Testis (tissue), 3 donors: ENCODE measurements around the gene CDON. TPM values are rescaled to one million over a fixed set of nuclear protein-coding genes. Genes with fewer than 3 reads are reported as not detected.

Experiments used
- DNase-seq: peaks from one replicate; pipeline ENCODE4 v3.0.0-alpha.2; 2019
- H3K27ac ChIP-seq, 2 donors: fragments of 200-600 bp; sonication (generic); one replicate each; pipeline ENCODE4 v1.5.1; 2019
- H3K27me3 ChIP-seq: fragments of 200-600 bp; sonication (generic); one replicate; pipeline ENCODE4 v1.5.1; 2019
- H3K36me3 ChIP-seq: fragments of 200-600 bp; sonication (generic); one replicate; pipeline ENCODE4 v1.5.1; 2017; ENCODE audit warnings: low read depth; ENCODE audit errors: missing control alignments
- H3K4me1 ChIP-seq: fragments of 200-600 bp; sonication (generic); one replicate; pipeline ENCODE4 v1.5.1; 2019
- H3K4me3 ChIP-seq, 2 donors: fragments of 200-600 bp; sonication (generic); one replicate each; pipeline ENCODE4 v1.5.1; 2017 to 2019
- H3K9me3 ChIP-seq: fragments of 200-600 bp; sonication (generic); one replicate; pipeline ENCODE4 v1.5.1; 2017
- CTCF ChIP-seq, 3 experiments: fragments of 450-650 bp in 2 of 3; fragments of 200-600 bp in 1 of 3; sonication (generic) in 1 of 3; IDR thresholded peaks; one replicate each; pipeline ENCODE4 v1.5.1; 2016 to 2019; ENCODE audit warnings: antibody characterized with exemption in 3 of 3, mild to moderate bottlenecking in 2 of 3, moderate library complexity in 1 of 3
- POLR2A ChIP-seq: fragments of 450-650 bp; IDR thresholded peaks from one replicate; pipeline ENCODE4 v1.6.1; 2017; ENCODE audit warnings: antibody characterized with exemption, mild to moderate bottlenecking, moderate library complexity
- WGBS, 2 donors: methylation state at CpG; one replicate each; pipeline ENCODE4 v1.1.5; 2018; 5-methylcytosine and 5-hydroxymethylcytosine counted together
- intact Hi-C: fragments of 100-400 bp; cut with DNase I; formaldehyde crosslinking; loops from one replicate; pipeline ENCODE4 v1.15.1; 2023; ENCODE audit warnings: low total_unique reads
- polyA plus RNA-seq: library from polyadenylated mRNA; stranded (reverse); fragments of 350-450 nt; fragmentation: Illumina TruSeq; extraction: RNeasy Lipid Tissue Mini Kit (QIAGEN cat#74804); gene quantifications from one replicate; pipeline ENCODE4 v1.2.3, GENCODE V29; 2014; ENCODE audit warnings: low read depth, low replicate concordance; ENCODE audit not compliant: insufficient read depth
- total RNA-seq, 2 donors: library from RNA; depleted of rRNA; stranded (reverse); fragments of >200 nt; gene quantifications; one replicate each; pipeline ENCODE4 v1.2.3, GENCODE V29; 2016

CDON gene
- total and polyA plus RNA-seq, 3 donors from 2014 or later = 20.6 to 27.7 (median 23.9) TPM

- H3K27me3 ChIP-seq = no peaks in the 10 kb centered on the region
- no peak overlapping the region for H3K4me3 ChIP-seq
- H3K9me3 ChIP-seq = no peaks in the 10 kb centered on the region
- H3K27ac ChIP-seq = no peak overlapping the region
- H3K4me1 ChIP-seq = peaks cover 5% of the 10 kb centered on the region
- no peaks in the 10 kb centered on the region for H3K36me3 ChIP-seq
- WGBS, 2 donors = 87% methylated on average over 20 of the region's 20 CpGs
- no peak for DNase-seq
- intact Hi-C loops = no loop called here
- no peak for TF ChIP-seq POLR2A
- TF ChIP-seq CTCF (IDR thresholded peaks at IDR 0.05) = no peak
Observed at GRCh38 chr11:125953401-125953935, 109.2 kb downstream of the CDON start.

- H3K27ac ChIP-seq = no peak overlapping the region
Observed at GRCh38 chr11:125952973-125953372, 109.7 kb downstream of the CDON start.

GRCh38 chr11:125952559-125952958 is 110.1 kb downstream of the CDON start:
- H3K9me3 ChIP-seq = no peaks in the 10 kb centered on the region
- intact Hi-C loops = no loop called here
- H3K27me3 ChIP-seq = no peaks in the 10 kb centered on the region
- peaks cover 5% of the 10 kb centered on the region for H3K4me1 ChIP-seq
- no peak overlapping the region for H3K27ac ChIP-seq
- no peak overlapping the region for H3K4me3 ChIP-seq
- no peak for DNase-seq
- WGBS, 2 donors = 68 to 73% methylated on average over 2 of the region's 2 CpGs
- H3K36me3 ChIP-seq = no peaks in the 10 kb centered on the region
- TF ChIP-seq CTCF (IDR thresholded peaks at IDR 0.05) (no peak), POLR2A (no peak)

More at GRCh38 chr11:125952973-125953372, 109.7 kb downstream of the CDON start:
- intact Hi-C loops = no loop called here
- Histone ChIP-seq H3K27me3 (no peaks in the 10 kb centered on the region), H3K4me3 (no peak overlapping the region), H3K4me1 (peaks cover 5% of the 10 kb centered on the region), H3K36me3 (no peaks in the 10 kb centered on the region), H3K9me3 (no peaks in the 10 kb centered on the region)
- 61 to 76% methylated on average over 7 of the region's 7 CpGs for WGBS, 2 donors
- DNase-seq = peak; percentile 36
- TF ChIP-seq POLR2A = no peak
- no peak for TF ChIP-seq CTCF (IDR thresholded peaks at IDR 0.05)

GRCh38 chr11:125951731-125952130 is 110.9 kb downstream of the CDON start:
- no peak for DNase-seq
- Histone ChIP-seq H3K4me1 (peaks cover 5% of the 10 kb centered on the region), H3K36me3 (no peaks in the 10 kb centered on the region), H3K27me3 (no peaks in the 10 kb centered on the region), H3K9me3 (no peaks in the 10 kb centered on the region), H3K27ac (no peak overlapping the region), H3K4me3 (no peak overlapping the region)
- WGBS, 2 donors = 74 to 76% methylated on average over 11 of the region's 11 CpGs
- intact Hi-C loops = no loop called here
- TF ChIP-seq POLR2A = no peak
- no peak for TF ChIP-seq CTCF (IDR thresholded peaks at IDR 0.05)
